HG03103 (cell line): Measurements from ENCODE around the gene LCP2.

Source experiments
- ATAC-seq: cut with Tn5 transposase; IDR thresholded peaks from one replicate; pipeline ENCODE4 v1.9.1; 2021; ENCODE audit warnings: low read depth; ENCODE audit not compliant: unreplicated experiment

Gene LCP2

GRCh38 chr5:170297589-170298462, at the start of gene LCP2:
TSS of gene LCP2 (minus strand) at chr5:170297777. CDS start at chr5:170297611, 166 bp downstream.
- ATAC-seq: peak; percentile 29

- ATAC-seq: no peak
Measured at GRCh38 chr5:170347022-170347567, 49.5 kb upstream of the LCP2 start.

- no peak for ATAC-seq
Measured at GRCh38 chr5:170345971-170346370, 48.4 kb upstream of the LCP2 start.

- no peak for ATAC-seq
Measured at GRCh38 chr5:170343177-170343576, 45.6 kb upstream of the LCP2 start.

- ATAC-seq: no peak
Measured at GRCh38 chr5:170342153-170342725, 44.7 kb upstream of the LCP2 start.

- no peak for ATAC-seq
Measured at GRCh38 chr5:170341545-170341944, 44.0 kb upstream of the LCP2 start.

- no peak for ATAC-seq
Measured at GRCh38 chr5:170339780-170340167, 42.2 kb upstream of the LCP2 start.

GRCh38 chr5:170338933-170339779, 41.6 kb upstream of the LCP2 start:
- peak; percentile 95 for ATAC-seq

- ATAC-seq: no peak
Measured at GRCh38 chr5:170338291-170338690, 40.7 kb upstream of the LCP2 start.

- no peak for ATAC-seq
Measured at GRCh38 chr5:170337045-170337733, 39.6 kb upstream of the LCP2 start.

- ATAC-seq: no peak
Measured at GRCh38 chr5:170336065-170336464, 38.5 kb upstream of the LCP2 start.

GRCh38 chr5:170334626-170335025, 37.0 kb upstream of the LCP2 start:
- ATAC-seq: no peak

- peak; percentile 27 for ATAC-seq
Measured at GRCh38 chr5:170333161-170333910, 35.8 kb upstream of the LCP2 start.

GRCh38 chr5:170332058-170332457, 34.5 kb upstream of the LCP2 start:
- no peak for ATAC-seq

GRCh38 chr5:170330568-170331054, 33.0 kb upstream of the LCP2 start:
- no peak for ATAC-seq

GRCh38 chr5:170329524-170329923, 31.9 kb upstream of the LCP2 start:
- no peak for ATAC-seq

GRCh38 chr5:170327829-170328228, 30.3 kb upstream of the LCP2 start:
- ATAC-seq: no peak

GRCh38 chr5:170327168-170327567, 29.6 kb upstream of the LCP2 start:
- peak; percentile 46 for ATAC-seq

GRCh38 chr5:170319301-170319700, 21.7 kb upstream of the LCP2 start:
- ATAC-seq: no peak
